SU-DHL-6 (cell line): ENCODE results near the gene PFDN2.

Source experiments
- CTCF ChIP-seq: fragments of 200-600 bp; sonication (generic); IDR thresholded peaks from one replicate; pipeline ENCODE4 v1.5.1; 2017; ENCODE audit warnings: antibody characterized with exemption, mild to moderate bottlenecking, low read length, moderate library complexity; ENCODE audit not compliant: insufficient read depth, poor library complexity, severe bottlenecking
- EZH2phosphoT487 ChIP-seq: fragments of 200-600 bp; sonication (generic), shearing (Covaris generic); conservative IDR thresholded peaks from 2 replicates; pipeline ENCODE4 v1.6.1; 2018; ENCODE audit warnings: mild to moderate bottlenecking, antibody characterized with exemption, low read length, moderate library complexity, mixed read lengths

GRCh38 chr1:161054805-161055204 lies 63.0 kb downstream of the PFDN2 start:
- no peak for TF ChIP-seq CTCF
- TF ChIP-seq EZH2phosphoT487: no peak
